Neural progenitor cell (in vitro differentiated cells): ENCODE results near the gene IGSF21. TPM values are rescaled to one million over a fixed set of nuclear protein-coding genes. Genes with fewer than 3 reads are reported as not detected.

Source experiments
- DNase-seq: peaks from one replicate; pipeline ENCODE4 v3.0.0-alpha.2; 2016; ENCODE audit warnings: low spot score
- H2AFZ ChIP-seq: fragments of 200-600 bp; sonication (generic); replicated peaks from 2 replicates; pipeline ENCODE4 v1.6.1; 2016; ENCODE audit warnings: antibody characterized with exemption
- H3F3A ChIP-seq: fragments of 200-600 bp; sonication (generic); 2 replicates; pipeline ENCODE4 v1.6.1; 2016; ENCODE audit warnings: antibody characterized with exemption, low read depth
- H3K27ac ChIP-seq: fragments of 200-600 bp; sonication (generic); 2 replicates; pipeline ENCODE4 v1.5.1; 2016; ENCODE audit warnings: mild to moderate bottlenecking
- H3K27me3 ChIP-seq: fragments of 200-600 bp; sonication (generic); 2 replicates; pipeline ENCODE4 v1.6.1; 2016; ENCODE audit warnings: mild to moderate bottlenecking, moderate library complexity
- H3K36me3 ChIP-seq: fragments of 200-600 bp; sonication (generic); 2 replicates; pipeline ENCODE4 v1.5.1; 2016
- H3K4me1 ChIP-seq: fragments of 200-600 bp; sonication (generic); 2 replicates; pipeline ENCODE4 v1.6.1; 2016; ENCODE audit warnings: mixed run types
- H3K4me2 ChIP-seq: fragments of 200-600 bp; sonication (generic); 2 replicates; pipeline ENCODE4 v1.6.1; 2016
- H3K4me3 ChIP-seq: fragments of 200-600 bp; sonication (generic); 2 replicates; pipeline ENCODE4 v1.5.1; 2016
- H3K79me2 ChIP-seq: fragments of 200-600 bp; sonication (generic); 2 replicates; pipeline ENCODE4 v1.6.1; 2016; ENCODE audit warnings: low read depth
- H3K9ac ChIP-seq: fragments of 200-600 bp; sonication (generic); 2 replicates; pipeline ENCODE4 v1.6.1; 2016
- H3K9me3 ChIP-seq: fragments of 200-600 bp; sonication (generic); 2 replicates; pipeline ENCODE4 v1.5.1; 2016; ENCODE audit warnings: low read depth
- H4K20me1 ChIP-seq: fragments of 200-600 bp; sonication (generic); 2 replicates; pipeline ENCODE4 v1.6.1; 2016; ENCODE audit warnings: low read depth
- H3K27ac Mint-ChIP-seq: 3 replicates; pipeline ENCODE4 v1.8.0; 2021; ENCODE audit warnings: mixed read lengths
- H3K27me3 Mint-ChIP-seq: 2 replicates; pipeline ENCODE4 v1.8.0; 2022; ENCODE audit warnings: low read depth, mild to moderate bottlenecking, inconsistent platforms, moderate library complexity, mixed read lengths; ENCODE audit not compliant: insufficient read depth
- H3K36me3 Mint-ChIP-seq: 3 replicates; pipeline ENCODE4 v1.8.0; 2021; ENCODE audit warnings: mixed read lengths
- H3K4me1 Mint-ChIP-seq: 3 replicates; pipeline ENCODE4 v1.8.0; 2021; ENCODE audit warnings: mixed read lengths
- H3K4me3 Mint-ChIP-seq: 3 replicates; pipeline ENCODE4 v1.8.0; 2021; ENCODE audit warnings: mild to moderate bottlenecking, moderate library complexity, mixed read lengths
- H3K9me3 Mint-ChIP-seq: 3 replicates; pipeline ENCODE4 v1.8.0; 2020; ENCODE audit warnings: mixed read lengths
- EZH2 ChIP-seq: fragments of 200-600 bp; sonication (generic); IDR thresholded peaks from 2 replicates; pipeline ENCODE4 v1.6.1; 2017; ENCODE audit warnings: antibody characterized with exemption, mild to moderate bottlenecking, moderate library complexity
- EZH2phosphoT487 ChIP-seq: fragments of 200-600 bp; sonication (generic); IDR thresholded peaks from 2 replicates; pipeline ENCODE4 v1.6.1; 2017; ENCODE audit warnings: antibody characterized with exemption
- total RNA-seq: library from RNA; depleted of rRNA; stranded (reverse); fragments of >200 nt; gene quantifications from 2 replicates; pipeline ENCODE4 v1.2.3, GENCODE V29; 2015; ENCODE audit warnings: low replicate concordance
- TF ChIP-seq, protein P1 (sequence below): fragments of 200-600 bp; sonication (generic); IDR thresholded peaks from 2 replicates; pipeline ENCODE4 v1.5.1; 2017; ENCODE audit warnings: antibody characterized with exemption, mild to moderate bottlenecking

Gene IGSF21
- total RNA-seq, 1 donor from 2014 or later = 1.7 TPM

GRCh38 chr1:18110968-18111367 lies 3.4 kb downstream of the IGSF21 start:
- H3K4me1 ChIP-seq = peaks cover 42% of the 10 kb centered on the region
- H2AFZ ChIP-seq = no peak overlapping the region
- H3K36me3 ChIP-seq = no peaks in the 10 kb centered on the region
- H3K27ac Mint-ChIP-seq = no peak overlapping the region
- peak overlapping the region; percentile 73 for H3K4me3 ChIP-seq
- H3K4me3 Mint-ChIP-seq = peak overlapping the region; percentile 76
- peaks cover 34% of the 10 kb centered on the region for H4K20me1 ChIP-seq
- no peaks in the 10 kb centered on the region for H3K9me3 ChIP-seq
- peak overlapping the region; percentile 90 for H3K4me2 ChIP-seq
- H3K27me3 ChIP-seq = peaks cover 63% of the 10 kb centered on the region
- no peaks in the 10 kb centered on the region for H3K79me2 ChIP-seq
- TF ChIP-seq, protein P1, sequence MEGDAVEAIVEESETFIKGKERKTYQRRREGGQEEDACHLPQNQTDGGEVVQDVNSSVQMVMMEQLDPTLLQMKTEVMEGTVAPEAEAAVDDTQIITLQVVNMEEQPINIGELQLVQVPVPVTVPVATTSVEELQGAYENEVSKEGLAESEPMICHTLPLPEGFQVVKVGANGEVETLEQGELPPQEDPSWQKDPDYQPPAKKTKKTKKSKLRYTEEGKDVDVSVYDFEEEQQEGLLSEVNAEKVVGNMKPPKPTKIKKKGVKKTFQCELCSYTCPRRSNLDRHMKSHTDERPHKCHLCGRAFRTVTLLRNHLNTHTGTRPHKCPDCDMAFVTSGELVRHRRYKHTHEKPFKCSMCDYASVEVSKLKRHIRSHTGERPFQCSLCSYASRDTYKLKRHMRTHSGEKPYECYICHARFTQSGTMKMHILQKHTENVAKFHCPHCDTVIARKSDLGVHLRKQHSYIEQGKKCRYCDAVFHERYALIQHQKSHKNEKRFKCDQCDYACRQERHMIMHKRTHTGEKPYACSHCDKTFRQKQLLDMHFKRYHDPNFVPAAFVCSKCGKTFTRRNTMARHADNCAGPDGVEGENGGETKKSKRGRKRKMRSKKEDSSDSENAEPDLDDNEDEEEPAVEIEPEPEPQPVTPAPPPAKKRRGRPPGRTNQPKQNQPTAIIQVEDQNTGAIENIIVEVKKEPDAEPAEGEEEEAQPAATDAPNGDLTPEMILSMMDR = no peak
- TF ChIP-seq EZH2 = no peak
- TF ChIP-seq EZH2phosphoT487 = no peak
- peaks cover 38% of the 10 kb centered on the region for H3F3A ChIP-seq
- H3K27ac ChIP-seq = no peak overlapping the region
- no peak overlapping the region for H3K9ac ChIP-seq
- peak; percentile 71 for DNase-seq
- no peaks in the 10 kb centered on the region for H3K9me3 Mint-ChIP-seq
- H3K27me3 Mint-ChIP-seq = peaks cover 54% of the 10 kb centered on the region
- peaks cover 33% of the 10 kb centered on the region for H3K4me1 Mint-ChIP-seq
- H3K36me3 Mint-ChIP-seq = no peaks in the 10 kb centered on the region

GRCh38 chr1:18111605-18112297 lies 4.2 kb downstream of the IGSF21 start:
- no peaks in the 10 kb centered on the region for H3K36me3 ChIP-seq
- no peaks in the 10 kb centered on the region for H3K9me3 ChIP-seq
- Mint-ChIP-seq H3K4me1 (peaks cover 29% of the 10 kb centered on the region), H3K27me3 (peaks cover 49% of the 10 kb centered on the region), H3K4me3 (no peak overlapping the region), H3K27ac (no peak overlapping the region), H3K36me3 (no peaks in the 10 kb centered on the region), H3K9me3 (no peaks in the 10 kb centered on the region)
- peaks cover 38% of the 10 kb centered on the region for H4K20me1 ChIP-seq
- DNase-seq = peak; percentile 42
- H3K9ac ChIP-seq = no peak overlapping the region
- TF ChIP-seq EZH2 = no peak
- TF ChIP-seq, protein P1 = no peak
- no peak for TF ChIP-seq EZH2phosphoT487
- H3K4me3 ChIP-seq = peak overlapping the region; percentile 73
- H3K4me1 ChIP-seq = peaks cover 43% of the 10 kb centered on the region
- H3F3A ChIP-seq = peaks cover 34% of the 10 kb centered on the region
- H3K4me2 ChIP-seq = peak overlapping the region; percentile 90
- H3K27ac ChIP-seq = no peak overlapping the region
- H3K79me2 ChIP-seq = no peaks in the 10 kb centered on the region
- H3K27me3 ChIP-seq = peaks cover 57% of the 10 kb centered on the region
- H2AFZ ChIP-seq = no peak overlapping the region

DNA sequence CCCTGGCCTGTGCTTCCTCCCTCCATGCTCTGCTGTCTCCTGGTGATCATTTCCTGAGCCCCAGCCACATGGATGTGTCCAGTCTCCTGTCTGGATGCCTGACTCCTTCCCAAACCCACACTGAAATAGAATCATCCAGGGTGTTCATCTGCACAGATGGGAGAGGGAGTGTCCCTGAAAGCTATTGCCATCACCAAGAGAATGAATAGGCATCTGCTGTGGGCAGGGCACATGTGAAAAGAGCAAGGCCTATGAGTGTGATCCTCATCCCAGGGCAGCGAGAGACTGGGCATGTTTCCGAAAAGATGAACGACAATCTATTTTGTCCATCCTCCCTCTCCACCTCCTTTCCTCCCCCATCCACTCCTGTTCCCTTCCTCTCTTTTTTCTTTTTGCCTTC lies 5.0 kb downstream of the IGSF21 start:
- DNase-seq = no peak
- peaks cover 35% of the 10 kb centered on the region for H4K20me1 ChIP-seq
- Mint-ChIP-seq H3K27me3 (peaks cover 47% of the 10 kb centered on the region), H3K4me3 (no peak overlapping the region), H3K36me3 (no peaks in the 10 kb centered on the region), H3K27ac (no peak overlapping the region), H3K4me1 (peaks cover 22% of the 10 kb centered on the region), H3K9me3 (no peaks in the 10 kb centered on the region)
- no peaks in the 10 kb centered on the region for H3K36me3 ChIP-seq
- no peak overlapping the region for H3K4me3 ChIP-seq
- peaks cover 27% of the 10 kb centered on the region for H3F3A ChIP-seq
- no peak overlapping the region for H2AFZ ChIP-seq
- TF ChIP-seq, protein P1 = no peak
- TF ChIP-seq EZH2 = no peak
- no peak for TF ChIP-seq EZH2phosphoT487
- H3K79me2 ChIP-seq = no peaks in the 10 kb centered on the region
- no peak overlapping the region for H3K9ac ChIP-seq
- H3K4me2 ChIP-seq = no peak overlapping the region
- H3K9me3 ChIP-seq = no peaks in the 10 kb centered on the region
- no peak overlapping the region for H3K27ac ChIP-seq
- peaks cover 50% of the 10 kb centered on the region for H3K27me3 ChIP-seq
- peaks cover 38% of the 10 kb centered on the region for H3K4me1 ChIP-seq
